GM19240 (cell line): ENCODE results near the gene MAPK4.
"Not testable (repeated sequence)": the region's sequence is repeated elsewhere in the genome, so short reads cannot be mapped to it uniquely, and the experiment has no call there.

Source experiments
- DNase-seq: peaks from one replicate; pipeline ENCODE4 v3.0.0; 2011; ENCODE audit warnings: low spot score; ENCODE audit not compliant: insufficient read length

The MAPK4 gene

DNA sequence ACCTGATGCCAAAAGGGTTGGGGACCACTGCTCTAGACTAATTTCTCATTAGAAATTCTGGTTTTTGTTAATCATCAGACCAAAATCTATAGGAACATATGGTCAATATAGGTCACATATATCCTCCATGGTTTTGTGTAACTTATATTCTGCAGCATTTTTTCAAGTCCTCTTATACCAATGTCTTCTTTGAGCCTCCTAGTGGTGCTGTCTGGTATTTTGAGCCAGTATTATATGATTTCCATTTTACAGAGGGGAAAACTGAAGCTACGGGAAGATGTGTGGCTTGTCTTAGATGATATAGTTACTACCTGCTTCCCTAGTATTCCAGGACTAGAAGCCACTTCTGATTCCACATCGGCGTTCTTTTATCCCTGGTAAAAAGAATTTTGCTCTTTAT is 13.8 kb downstream of the MAPK4 start:
- DNase-seq: no peak

DNA sequence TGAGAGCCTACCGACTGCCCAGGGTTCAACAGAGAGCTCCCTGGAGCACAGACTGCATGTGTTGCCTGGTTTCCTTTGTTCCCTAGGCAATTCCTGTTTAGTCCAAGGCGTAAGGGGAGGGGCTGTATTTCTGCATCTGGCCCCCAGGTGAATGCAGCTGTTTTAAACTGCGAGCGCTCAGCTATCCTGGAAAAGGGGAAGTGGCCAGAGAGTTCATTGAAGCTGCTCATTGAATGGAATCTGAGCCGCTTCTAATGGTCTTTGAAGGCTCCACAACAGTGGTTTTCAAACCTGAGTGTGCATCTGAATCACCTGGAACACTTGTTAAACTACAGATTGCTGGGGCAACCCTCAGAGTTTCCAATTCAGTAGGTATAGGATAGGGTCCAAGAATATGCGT is 18.1 kb downstream of the MAPK4 start:
- DNase-seq: no peak

DNA sequence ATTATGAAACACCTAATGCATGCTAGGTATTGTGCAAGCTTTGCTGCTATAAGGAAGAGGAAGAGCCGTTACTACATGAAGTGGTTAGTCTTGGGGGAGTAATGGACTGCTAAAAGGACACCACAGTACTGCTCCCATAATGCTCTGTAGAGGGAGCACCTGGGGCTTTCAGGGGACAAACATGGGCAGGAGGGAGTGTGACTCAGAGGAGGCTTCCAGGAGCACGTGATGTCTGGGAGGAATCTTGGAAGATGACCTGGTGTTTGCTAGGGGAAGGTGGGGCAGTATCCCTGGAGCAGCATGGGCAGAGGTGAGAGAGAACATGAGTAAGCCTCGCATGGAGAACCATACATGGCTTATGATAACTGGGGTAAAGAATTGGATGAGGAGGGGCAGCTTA is 18.8 kb downstream of the MAPK4 start:
- DNase-seq: no peak

DNA sequence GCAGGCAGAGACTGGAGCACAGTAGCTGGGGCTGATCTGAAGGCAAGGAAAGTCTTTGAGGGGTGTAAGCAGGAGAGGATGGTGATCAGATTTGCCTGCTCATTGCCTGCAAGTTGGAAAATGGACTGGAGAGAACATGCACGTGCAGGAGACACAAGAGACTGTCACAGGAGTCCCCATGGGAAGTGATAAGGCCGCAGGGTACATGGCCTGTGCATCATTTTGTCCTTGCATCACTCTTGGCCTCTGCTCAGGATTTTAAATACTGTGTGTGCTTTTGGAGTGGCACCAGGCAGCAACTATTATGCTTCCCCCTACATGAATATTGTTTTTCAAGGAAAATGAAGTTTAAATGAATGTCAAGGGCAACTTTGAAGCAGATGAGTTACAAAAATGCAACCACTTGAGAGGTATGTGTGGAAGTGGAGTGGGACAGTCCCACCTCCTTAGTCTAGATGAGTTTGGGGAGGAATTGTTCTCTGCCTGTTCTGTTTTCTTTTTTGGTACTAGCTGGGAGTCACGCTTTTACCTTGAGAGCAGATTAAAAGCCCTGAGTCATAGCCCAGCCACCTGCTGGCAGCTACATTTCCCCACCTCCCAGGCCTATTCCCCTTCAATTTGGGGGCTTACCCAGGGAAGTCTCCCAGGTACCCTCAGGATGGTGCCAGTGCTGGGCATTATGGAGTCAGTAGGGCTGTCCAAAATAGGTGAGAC is 19.3 kb downstream of the MAPK4 start:
- no peak for DNase-seq

DNA sequence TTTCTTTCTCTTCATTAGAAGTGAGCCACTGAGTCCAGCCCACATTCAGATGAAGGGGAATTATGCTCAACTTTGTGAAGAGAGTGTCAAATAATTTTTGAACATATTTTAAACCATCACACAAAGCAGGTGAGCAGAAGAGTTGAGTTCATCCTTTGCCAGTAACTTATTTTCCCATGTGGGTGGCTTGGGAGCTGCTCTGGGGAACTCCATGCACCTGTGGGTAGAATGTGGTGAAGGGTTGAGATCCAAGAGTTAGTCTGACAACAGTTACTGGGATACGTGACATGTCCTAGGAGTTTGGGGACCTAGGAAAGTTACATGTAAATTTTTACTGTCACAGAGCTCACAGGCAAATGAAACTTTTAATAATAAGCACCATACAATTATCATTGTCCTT is 21.6 kb downstream of the MAPK4 start:
- no peak for DNase-seq

DNA sequence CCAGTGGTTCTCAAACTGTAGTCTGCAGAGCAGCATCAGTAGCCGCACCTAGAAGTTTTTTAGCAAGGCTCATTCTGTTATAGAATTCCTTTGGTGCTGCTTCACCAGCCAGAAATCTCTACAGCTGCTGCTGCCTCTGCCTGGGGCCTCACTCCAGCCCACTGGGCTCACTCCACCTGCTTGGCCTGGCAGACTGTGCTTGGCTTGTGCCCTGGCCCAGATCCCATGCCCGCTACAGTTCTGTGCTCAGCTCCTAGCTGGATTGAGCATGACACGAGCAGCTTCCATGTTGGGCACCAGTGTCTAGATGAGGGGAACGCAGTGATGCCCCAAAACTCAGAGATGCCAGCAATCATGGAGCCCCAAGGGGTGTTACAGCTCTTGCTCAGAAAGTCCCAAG is 22.6 kb downstream of the MAPK4 start:
- DNase-seq: no peak

DNA sequence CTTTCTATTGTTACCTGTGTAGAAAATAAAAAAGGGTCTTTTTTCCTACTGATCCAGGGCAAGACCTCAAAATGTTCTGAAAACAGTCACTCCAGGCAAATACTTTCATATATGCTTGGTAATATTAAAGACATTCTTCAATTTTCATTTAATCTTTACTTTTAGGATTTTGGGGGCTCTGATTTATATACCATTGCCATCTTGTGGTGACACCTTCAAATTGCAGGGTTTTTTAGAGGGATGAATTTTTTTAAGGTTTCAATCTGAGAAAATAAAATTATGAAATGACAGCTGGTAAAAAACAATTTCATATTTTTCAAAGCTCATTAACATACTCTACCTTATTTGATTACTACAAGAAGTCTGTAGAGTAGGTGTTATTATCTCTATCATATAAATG is 26.8 kb downstream of the MAPK4 start:
- no peak for DNase-seq

DNA sequence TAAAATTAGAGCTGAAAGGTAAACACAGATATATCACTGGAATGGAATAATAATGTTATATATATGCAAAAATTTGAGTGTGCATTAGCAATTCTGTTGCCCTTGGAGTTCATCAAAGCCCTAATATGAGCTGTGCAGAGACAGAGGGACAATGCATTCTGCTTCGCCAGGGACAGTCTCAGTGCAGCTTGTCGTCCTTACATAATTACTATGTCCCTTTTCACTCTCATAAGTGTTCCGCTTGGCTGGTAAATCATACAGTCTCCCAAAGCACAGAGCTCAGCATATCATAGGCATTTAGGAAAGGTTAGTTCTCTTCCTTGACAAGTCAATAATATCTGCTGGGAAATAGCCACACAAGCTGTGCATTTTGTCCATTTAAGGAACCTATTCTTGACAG is 30.7 kb downstream of the MAPK4 start:
- DNase-seq: no peak

DNA sequence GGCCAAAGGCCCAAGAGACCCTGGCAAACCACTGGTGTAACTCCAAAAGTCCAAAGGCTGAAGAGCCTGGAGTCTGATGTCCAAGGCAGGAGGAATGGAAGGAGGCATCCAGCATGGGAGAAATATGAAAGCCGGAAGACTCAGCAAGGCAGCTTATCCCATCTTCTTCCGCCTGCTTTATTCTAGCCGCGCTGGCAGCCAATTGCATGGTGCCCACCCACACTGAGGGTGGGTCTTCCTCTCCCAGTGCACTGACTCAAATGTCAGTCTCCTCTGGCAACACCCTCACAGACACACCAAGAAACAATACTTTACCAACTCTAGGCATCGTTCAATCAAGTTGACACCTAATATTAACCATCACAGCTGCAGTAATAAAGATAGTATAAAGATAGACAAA is 34.1 kb downstream of the MAPK4 start:
- no peak for DNase-seq

DNA sequence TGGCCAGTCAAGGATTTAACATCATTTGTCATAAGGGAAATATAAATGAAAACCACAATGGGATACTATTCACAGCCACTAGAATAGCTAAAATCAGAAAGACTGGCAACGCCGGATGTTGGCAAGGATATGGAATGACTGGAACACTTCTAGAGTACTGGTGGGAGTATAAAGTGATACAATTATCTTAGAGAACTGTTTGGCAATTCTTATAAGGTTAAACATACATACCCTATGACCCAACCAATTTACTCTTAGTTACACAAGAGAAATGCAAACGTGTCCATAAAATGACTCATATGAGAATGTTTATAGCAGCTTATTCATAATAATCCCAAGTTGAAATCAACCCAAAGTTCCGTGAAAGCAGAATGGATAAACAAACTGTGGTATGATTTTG is 35.1 kb downstream of the MAPK4 start:
- no peak for DNase-seq

DNA sequence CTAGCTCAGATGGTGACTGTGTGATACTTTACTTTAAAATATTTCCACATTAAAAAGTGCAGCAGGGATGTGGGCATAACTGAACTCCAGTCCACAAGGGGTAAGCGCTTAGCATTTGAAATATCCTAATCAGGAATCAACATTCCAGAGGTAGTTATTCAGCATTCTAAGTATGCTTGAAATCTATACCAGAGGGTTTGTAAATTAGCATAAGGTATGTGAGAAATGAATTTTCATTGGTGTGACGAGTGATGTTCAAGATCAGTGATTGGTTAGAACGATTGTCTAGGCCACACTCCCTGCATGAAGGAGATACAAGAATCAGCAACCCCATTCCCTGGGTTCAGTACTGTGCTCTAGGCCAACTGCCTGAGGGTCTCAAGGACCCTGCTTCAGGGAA is 42.6 kb downstream of the MAPK4 start:
- no peak for DNase-seq

DNA sequence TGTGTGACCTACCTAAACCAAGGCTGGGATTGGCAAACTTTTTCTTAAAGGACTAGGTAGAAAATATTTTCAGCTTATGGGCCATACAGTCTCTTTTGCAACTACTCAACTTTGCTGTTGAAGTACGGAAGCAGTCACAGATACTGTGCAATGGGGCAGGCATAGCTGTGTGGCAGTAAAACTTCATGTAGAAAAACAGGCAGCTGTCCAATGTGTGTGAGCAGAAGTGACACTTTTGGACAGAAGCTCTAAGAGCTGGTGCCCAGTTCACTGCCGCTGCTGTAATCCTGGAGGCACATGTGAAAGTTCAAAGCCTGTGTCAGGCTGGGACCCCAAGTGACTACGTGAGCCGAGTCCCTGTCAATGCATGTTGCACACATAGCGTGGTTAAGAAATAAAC is 46.7 kb downstream of the MAPK4 start:
- no peak for DNase-seq

DNA sequence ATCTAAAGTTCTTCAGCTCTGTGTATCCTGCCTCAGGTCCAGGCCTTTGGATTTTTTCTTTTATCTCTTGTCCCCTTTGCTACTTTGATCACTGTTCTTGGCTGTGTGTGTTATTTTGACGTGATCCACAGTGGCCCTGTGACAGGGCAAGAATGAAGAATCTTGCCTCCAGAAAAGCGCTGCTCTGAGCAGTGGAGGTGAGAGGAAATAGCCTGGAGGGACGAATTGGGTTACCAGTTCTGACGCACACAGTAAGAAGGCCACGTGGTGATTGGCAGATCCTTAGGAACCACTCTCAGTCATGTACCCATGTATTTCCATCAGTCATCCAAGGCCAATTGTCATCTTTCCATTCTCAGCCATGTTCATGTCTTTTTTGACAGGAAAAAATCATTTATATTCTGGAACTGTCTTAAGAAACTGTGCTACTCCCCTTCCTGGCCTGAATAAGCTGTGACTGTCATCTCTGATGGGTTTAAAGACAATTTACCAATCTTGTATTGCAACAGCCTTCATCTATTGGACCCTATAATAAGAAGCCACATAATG is 47.6 kb downstream of the MAPK4 start:
- no peak for DNase-seq

DNA sequence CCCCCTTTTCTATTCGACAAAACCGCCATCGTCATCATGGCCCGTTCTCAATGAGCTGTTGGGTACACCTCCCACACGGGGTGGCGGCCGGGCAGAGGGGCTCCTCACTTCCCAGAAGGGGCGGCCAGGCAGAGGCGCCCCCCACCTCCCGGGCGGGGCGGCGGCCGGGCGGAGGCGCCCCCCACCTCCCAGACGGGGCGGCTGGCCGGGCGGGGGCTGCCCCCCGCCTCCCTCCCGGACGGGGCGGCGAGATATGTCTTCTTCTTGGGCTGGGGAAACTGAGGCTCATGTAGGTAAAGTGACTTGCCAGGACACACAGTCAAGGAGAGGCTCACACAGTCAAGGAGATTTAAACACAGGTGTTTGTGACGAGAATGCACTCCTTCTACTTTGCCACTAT is 49.3 kb downstream of the MAPK4 start:
- DNase-seq: not testable (repeated sequence)

DNA sequence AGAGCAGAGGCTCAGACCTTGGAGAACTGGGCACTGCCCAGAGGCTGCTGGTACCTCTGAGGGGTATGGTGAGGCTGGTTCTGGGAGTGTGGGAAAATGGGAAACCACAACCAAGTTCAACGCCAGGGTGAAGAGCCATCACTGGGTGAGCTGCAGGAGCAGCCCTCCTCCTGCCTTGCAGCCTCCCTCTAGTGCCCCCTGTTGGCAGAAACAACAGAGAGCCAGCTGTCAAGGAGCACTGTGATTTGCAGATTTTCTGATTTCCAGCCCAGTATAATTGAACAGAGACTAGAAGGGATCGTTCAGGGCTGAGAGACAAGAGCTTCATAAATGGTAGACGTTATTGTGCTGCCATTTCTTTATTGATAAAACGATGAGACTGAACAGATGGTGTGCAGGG is 50.5 kb downstream of the MAPK4 start:
- no peak for DNase-seq

DNA sequence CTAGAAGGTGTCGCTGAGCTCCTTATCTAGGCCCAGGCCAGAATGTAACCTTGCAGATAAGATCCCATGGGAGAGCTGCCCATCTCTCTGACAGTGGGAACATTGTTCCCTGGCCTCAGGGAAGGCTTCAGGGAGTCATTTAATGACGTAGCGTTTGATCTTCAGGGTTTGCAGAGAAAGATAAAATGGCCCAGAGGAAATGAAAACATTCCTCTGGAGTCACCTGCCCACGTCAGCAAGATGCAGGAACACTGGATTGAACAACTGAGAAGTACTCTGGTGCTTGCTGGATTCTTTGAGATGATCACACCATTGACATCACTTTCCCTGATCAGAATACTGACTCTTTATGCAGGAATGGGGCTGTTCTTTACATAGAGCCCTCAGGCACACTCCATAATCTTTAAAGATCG is 51.6 kb downstream of the MAPK4 start:
- no peak for DNase-seq

DNA sequence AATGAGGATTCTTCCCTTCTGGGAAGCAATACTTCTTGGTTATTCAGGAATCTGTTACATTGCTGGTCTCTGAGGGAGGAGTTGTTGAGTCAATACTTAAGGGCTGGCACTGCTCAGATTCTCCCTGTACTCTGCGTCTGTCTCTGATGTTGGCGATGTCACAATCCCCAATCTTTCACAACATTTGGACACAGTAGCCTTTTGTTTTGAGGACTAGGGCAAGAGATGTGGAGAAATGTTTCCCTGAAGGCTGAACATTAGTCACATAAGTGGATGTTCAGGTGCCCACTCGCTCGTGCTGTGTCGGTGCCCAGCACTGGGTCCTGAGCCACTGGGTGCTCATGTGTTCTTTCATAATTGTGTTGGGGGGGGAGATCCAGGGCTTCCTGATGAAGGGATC is 55.0 kb downstream of the MAPK4 start:
- no peak for DNase-seq

DNA sequence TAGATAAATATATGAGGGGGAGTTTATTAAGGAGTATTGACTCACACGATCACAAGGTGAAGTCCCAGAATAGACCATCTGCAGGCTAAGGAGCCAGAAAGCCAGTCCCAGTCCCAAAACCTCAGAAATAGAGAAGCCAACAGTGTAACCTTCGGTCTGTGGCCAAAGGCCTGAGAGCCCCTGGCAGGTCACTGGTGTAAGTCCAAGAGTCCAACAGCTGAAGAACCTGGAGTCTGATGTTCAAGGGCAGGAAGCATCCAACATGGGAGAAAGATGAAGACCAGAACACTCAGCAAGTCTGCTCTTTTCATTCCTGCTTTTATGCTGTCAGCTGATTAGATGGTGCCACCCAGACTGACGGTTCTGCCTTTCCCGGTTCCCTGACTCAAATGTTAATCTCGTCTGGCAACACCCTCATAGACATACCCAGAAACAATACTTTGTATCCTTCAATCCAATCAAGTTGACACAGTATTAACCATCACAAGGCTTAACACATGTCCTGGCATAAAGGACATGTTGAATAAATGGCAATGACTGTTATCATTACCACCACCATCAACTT is 56.7 kb downstream of the MAPK4 start:
- DNase-seq: no peak

DNA sequence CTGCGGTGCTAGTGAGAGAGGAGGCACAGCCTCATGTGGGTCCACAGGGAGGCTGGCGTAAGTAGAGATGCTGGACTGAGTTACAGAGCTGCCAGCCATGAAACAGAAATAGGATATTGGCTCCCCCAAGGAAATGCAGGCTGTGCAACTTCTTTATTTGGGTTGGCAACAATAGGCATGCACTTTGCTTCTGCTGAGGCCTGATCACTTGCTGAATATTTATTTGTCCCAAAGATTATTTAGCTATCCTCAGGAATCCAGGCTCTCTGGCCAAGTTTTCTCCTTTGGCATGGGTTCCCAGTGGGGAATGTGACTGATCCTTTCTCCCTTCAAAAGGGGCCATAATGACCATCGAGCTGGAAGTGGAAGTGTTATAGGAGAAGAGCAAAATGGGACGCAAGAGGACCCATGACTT is 60.0 kb downstream of the MAPK4 start:
- no peak for DNase-seq

DNA sequence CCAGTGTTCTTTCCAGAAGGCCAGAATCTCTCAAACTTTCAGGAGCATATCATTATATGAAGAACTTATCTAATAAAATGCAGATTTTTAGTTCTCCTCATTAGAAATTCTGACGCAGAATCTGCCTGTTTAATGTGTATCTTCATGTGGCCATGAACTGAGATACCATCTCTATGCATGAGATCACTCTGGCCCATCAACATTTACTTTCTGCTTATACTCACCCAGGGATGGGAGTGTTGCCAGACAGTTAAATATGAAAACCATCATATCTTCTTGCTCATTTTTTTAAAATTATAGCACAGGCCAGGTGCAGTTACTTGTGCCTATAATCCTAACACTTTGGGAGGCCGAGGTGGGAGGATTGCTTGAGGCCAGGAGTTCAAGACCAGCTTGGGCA is 60.4 kb downstream of the MAPK4 start:
- DNase-seq: no peak

DNA sequence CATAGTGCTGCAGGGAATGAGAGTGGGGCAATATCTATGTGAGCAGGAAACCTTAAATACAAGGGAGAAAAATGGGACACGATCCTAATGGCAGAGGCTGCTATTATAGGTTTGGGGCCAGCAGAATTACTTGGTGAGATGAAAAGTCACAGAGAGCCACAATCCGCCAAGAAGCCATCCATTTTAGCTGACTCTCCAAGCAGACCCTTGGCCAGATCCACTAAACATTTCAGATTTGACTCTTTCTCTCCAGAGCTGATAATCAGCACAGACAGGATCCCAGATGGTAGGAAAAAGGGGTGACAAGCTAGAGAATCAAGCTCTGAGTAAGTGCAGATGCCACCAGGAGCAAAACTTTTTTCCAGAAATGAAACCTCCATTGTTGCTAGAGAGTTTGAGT is 61.5 kb downstream of the MAPK4 start:
- DNase-seq: no peak

DNA sequence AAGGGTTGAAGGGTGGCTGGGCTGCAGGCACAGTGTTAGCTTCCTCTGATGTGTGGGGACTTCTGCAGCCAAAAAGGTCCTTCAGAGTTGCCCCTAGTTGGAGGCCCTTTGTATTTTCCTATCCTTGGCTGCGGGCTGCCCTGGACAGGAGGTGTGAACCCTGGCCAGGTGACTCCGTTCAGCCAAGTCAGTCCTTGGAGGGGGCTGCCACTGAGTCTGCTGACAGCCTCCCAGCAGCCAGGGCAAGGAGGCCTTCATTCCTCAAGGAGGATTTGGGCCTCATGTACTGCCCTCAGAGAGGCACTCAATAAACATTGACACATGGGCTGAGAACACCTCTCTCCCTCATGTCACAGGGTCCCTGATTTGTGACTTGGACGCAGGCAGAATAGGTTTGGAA is 62.4 kb downstream of the MAPK4 start:
- no peak for DNase-seq

DNA sequence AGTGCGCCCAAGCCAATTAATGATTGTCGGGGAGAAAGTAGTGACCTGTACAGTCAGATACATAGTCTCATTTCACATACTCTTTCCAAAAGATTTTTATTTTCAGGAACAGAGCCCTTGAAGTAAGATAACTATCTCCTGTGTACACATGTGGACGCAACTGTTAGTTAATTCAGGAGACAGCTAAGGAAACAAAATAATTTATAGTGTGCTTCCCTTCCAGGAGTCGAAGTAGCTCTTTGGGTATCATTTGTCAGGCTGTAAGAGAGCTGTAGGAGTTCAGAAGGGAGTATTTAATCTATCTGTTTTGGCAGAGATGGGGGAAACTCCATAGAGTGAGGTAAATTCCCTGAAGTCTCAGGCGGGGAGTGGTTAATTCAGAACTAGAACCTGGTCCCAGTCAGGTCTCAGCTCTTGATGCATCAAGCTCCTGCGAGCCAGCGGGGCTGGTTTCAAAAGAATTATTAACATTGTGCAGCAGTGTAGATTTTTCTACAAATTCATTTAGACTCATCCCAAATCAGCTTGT is 63.0 kb downstream of the MAPK4 start:
- DNase-seq: no peak
